GM18909 (cell line): ENCODE data around the gene LENG1.

Source experiments
- ATAC-seq: cut with Tn5 transposase; IDR thresholded peaks from one replicate; pipeline ENCODE4 v1.9.1; 2021; ENCODE audit warnings: mild to moderate bottlenecking; ENCODE audit not compliant: unreplicated experiment, poor library complexity

The LENG1 gene

GRCh38 chr19:54147676-54148075 is 11.8 kb downstream of the LENG1 start:
- no peak for ATAC-seq

GRCh38 chr19:54145541-54146158 is 13.9 kb downstream of the LENG1 start:
- ATAC-seq = no peak

GRCh38 chr19:54142166-54142780 is 17.2 kb downstream of the LENG1 start:
- ATAC-seq = no peak

- no peak for ATAC-seq
Measured at GRCh38 chr19:54141356-54141755, 18.2 kb downstream of the LENG1 start.

GRCh38 chr19:54138489-54139256 is 20.8 kb downstream of the LENG1 start:
- no peak for ATAC-seq

GRCh38 chr19:54137699-54138488 is 21.6 kb downstream of the LENG1 start, which contains the start of gene CNOT3:
Gene CNOT3, plus strand, starts transcription at chr19:54137762. Its CDS starts 5,217 bp downstream, at chr19:54142979.
- no peak for ATAC-seq

GRCh38 chr19:54136864-54137698 is 22.4 kb downstream of the LENG1 start:
- peak; percentile 82 for ATAC-seq

GRCh38 chr19:54136086-54136863 is 23.2 kb downstream of the LENG1 start:
- no peak for ATAC-seq

GRCh38 chr19:54133957-54134590 is 25.4 kb downstream of the LENG1 start:
- no peak for ATAC-seq

GRCh38 chr19:54133312-54133956 is 26.1 kb downstream of the LENG1 start:
- no peak for ATAC-seq

GRCh38 chr19:54129617-54129996 is 29.9 kb downstream of the LENG1 start:
- no peak for ATAC-seq

- ATAC-seq = no peak
Measured at GRCh38 chr19:54128796-54129616, 30.5 kb downstream of the LENG1 start.

GRCh38 chr19:54128441-54128725 is 31.1 kb downstream of the LENG1 start:
- ATAC-seq = no peak

- ATAC-seq = no peak
Measured at GRCh38 chr19:54127688-54128440, 31.7 kb downstream of the LENG1 start.

GRCh38 chr19:54125713-54126112 is 33.8 kb downstream of the LENG1 start:
- no peak for ATAC-seq

- ATAC-seq = no peak
Measured at GRCh38 chr19:54124393-54124792, 35.1 kb downstream of the LENG1 start.

- no peak for ATAC-seq
Measured at GRCh38 chr19:54123682-54124081, 35.8 kb downstream of the LENG1 start.
